GM18873 (cell line): ENCODE measurements around the gene MST1R.

Source experiments
- ATAC-seq: cut with Tn5 transposase; IDR thresholded peaks from one replicate; pipeline ENCODE4 v1.9.1; 2021; ENCODE audit warnings: mild to moderate bottlenecking, moderate library complexity, moderate number of reproducible peaks; ENCODE audit not compliant: unreplicated experiment, low FRiP score

Gene MST1R

GRCh38 chr3:49879721-49880120, 24.0 kb downstream of the MST1R start:
- no peak for ATAC-seq

GRCh38 chr3:49878686-49879085, 25.0 kb downstream of the MST1R start:
- no peak for ATAC-seq

DNA sequence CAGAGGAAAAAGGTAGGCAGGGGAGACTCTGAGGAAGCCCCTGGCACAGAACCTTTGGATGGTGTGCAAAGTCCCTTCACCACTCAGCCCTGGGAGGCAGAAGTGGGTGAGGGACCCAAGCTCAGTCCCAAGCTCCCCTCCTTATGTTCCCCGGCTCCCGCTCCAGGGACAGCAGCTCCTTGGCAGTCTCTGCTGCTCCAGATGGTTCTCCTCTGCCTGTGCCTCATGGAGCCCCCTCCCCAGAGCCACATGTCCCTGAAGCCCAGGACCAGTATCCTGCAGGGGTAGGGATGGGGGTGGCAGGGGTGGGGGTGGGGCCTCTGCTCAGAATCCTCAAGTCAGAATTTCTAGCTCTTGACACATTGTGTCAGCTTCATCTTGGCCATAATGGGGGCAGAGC, 26.0 kb downstream of the MST1R start:
- no peak for ATAC-seq

DNA sequence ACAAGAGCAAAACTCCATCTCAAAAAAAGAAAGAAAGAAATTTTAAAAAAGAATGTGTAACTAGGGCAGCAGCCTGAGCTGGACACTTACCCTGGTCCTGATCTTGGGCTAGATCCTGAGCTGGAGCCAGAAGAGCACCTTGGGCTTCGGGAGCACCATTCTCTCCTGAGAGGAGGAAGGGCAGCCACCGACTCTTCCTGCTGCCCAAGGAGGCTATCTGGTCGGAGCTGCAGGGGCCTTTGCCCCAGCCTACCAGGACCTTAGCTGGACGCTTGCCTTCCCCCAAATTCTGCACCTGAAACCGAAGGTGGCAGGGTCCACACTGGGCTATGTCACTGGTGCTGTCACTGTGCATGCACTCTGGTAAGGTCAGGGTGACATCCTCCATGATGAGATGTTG, 27.1 kb downstream of the MST1R start:
- no peak for ATAC-seq

DNA sequence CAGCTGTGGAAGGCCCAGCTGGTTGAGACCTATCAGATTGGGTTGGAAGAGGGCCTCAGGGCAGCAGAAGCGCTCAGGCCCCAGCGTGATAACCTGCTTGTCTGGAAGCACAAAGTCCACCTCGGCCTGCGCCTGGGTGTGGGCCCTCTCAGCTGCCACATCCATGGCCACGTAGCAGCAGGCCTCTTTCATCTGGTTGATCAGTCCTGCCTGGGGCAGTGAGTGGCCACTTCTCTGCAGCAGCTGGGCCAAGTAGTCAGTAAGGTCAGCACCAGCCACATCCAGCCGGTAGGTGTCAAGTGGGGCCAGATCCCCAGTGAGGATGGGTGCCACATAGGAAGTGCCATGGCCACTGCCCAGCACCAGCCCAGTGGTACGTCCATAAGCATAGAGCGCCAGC, 30.1 kb downstream of the MST1R start:
- no peak for ATAC-seq

DNA sequence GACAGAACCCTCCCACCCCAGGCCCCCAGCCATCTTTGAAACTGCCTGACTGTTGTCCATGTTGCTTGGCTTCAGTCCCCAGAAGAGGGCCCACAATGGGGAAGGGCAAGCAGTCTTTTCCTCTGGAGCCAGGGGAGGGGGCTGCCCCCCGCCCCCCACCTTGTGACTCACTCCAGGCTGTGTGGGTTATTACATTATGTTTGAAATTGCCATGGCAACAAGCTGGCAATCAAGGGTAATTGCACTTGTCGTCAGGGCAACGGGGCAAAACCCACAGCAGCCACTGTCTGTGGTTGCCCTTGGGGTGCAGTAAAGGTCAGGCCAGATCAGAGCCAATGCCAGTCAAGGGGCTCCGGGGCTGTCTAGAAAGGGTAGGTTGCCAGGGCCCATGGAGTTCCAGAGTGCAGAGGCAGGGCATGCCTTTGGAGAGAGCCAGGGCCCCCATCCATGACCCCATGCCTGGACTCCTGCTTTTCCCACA, 30.8 kb downstream of the MST1R start:
- no peak for ATAC-seq

DNA sequence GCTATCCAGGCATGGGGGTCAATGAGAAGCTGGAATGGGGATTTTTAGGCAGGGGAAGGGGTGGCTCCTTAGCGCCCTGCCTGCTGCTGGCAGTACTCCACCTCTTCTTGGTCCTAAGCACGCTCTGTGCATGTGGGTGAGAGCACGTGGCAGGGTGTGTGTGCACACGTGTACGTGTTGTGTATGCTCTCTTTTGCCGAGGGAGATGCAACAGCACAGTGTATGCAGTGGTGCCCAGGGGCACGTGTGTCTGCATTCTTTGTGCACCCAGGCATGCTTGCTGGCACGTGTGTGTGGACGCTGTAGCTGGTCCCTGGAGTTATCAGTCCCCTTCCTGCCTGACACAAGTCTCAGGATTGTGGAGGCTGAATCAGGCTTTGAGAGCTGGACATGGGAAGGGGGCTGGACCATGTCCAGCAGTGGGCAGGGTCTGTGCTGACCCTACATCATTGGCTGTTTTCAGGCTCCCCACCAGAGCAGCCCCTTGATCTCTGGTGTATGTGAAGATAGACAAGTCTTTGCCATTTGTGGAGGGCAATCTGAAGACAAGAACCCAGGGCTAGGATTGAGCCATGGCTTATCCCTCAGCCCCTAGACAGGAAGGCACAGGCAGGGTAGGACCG, 32.0 kb downstream of the MST1R start:
- no peak for ATAC-seq

- ATAC-seq = no peak
Measured at GRCh38 chr3:49869525-49870126, 34.0 kb downstream of the MST1R start, which contains the start of gene CAMKV. Gene CAMKV, minus strand, starts transcription at chr3:49869906. Its CDS starts 7,518 bp downstream, at chr3:49862388.

DNA sequence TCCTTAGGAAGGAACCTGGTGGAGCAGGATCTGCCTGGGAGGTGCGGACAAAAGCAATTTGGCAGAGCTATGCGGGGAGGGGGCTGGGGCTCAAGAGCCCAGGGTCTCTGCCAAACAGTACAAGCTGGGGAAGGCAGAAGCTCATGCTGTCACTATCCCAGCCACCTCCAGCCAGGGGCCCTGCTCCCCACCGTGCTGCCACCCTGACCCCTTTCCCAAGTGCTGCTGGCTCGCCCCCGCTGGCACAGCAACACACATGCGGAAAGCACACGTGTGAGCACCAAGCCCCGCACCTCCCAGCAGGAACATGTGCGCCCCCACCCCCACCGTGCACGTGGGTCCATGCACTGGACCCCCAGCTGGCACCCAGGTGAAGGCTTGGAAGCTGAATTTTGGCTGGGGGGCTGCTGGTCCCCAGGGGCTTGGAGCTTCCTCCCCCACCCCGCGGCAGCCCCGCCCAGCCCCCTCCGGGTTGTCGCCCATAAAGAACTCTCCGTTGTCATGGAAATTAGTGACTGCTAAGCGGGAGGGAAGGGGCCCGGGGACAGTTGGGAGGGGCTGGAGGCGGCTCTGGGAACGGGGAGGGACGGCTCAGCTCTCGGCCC, 34.7 kb downstream of the MST1R start:
- ATAC-seq = no peak

DNA sequence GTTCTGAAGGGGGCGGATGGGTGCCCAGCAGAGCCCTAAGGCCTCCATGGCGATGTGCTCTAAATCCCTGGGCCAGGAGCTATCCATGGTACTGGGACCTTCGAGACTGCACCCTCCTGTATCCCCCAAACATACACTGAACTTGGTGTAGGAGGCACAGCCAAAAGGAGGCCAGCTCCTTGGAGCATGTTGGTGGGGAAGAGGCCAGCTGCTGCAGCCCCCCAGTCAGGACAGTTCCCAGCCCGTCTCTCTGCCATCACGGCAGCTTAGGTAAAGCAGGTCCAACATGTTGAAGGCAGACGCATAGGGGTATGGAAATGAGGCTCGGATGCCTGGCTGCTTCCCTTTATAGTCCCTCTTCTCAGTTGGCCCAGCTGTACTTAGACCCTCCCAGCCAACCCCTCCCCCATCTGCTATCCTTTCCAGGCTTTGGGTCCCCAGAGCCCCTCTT, 35.8 kb downstream of the MST1R start:
- no peak for ATAC-seq

DNA sequence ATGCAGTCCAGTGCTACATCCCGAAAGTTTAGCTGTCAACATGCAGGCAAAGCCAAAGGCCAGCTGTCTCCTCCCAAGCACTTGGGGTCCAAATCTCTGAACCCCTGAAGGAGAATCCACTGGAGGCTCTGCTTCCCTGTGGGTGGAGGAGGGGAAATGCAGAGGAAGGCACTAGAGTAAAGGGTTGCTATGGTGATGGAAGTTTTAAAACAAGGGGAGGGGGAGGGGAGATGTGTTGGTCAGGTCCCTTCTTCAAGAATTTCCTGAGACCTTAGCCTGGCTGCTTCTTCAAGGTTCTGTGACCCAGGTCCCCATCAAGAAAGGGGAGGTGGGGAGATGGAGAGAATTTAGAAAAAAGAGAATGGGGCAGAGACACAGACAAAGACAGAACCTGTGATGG, 36.3 kb downstream of the MST1R start:
- ATAC-seq = no peak

DNA sequence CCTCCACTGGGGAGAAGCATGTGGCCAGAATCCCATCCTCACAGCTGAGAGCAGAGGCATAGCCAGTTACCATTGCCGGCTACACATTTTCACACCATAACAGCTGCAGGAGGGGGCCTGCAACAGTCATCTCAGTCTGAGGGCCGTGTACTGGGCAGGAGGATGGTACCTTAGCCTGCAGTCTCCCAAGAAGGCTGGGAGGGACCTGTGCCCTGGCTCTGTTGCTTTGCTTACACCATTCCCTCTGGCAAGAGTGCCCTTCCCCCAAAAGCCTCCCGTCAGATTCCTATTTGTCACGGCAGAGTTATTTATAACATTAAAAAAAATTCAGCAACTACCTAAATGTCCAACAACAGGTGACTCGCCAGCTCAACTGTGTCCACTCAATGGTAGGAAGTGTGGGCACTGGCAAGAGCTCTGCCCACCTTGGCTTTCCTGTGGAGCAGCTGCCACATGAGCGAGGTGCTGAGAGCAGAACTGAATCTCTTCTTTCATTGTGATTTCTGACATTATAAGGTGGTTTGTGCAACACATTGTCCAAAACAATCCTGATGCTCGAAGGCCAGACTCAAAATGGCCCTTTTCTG, 38.4 kb downstream of the MST1R start:
- no peak for ATAC-seq

GRCh38 chr3:49864505-49864904, 39.2 kb downstream of the MST1R start:
- no peak for ATAC-seq

DNA sequence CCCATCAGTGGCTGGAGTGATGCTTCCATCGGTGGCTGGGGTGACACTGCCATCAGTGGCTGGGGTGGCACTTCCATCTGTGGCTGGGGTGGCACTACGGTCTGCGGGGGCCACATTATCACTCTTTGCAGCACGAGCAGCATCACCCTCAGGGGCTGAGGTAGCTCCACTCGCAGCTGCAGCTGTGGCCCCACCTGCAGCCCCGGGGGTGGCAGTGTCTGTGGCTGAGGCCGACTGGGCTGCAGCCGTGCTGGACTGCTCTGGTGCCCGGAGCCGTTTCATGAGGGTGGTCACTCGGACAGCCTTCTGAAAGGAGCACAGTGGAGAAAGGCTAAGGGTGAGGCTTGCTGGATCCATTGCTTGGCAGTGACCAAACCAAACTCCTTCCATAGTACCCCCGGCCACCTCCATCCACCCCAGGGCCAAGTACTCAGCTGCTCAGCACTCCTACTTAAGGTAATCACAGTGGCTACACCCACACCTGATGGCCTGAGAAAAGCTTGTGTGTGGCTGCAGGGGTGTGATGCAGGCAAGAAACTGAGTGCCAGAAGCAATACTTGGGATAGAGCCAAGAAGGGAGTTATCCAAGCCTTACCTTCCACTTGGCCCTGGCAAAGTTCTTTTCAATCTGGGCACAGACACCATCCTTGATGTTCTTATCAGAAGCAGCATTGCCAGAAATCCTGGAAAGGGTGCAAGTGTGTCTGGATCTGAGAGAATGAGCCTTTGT, 43.9 kb downstream of the MST1R start:
- ATAC-seq = no peak

- ATAC-seq = peak; percentile 87
Measured at GRCh38 chr3:49856181-49857005, 47.3 kb downstream of the MST1R start, which contains the start of gene TRAIP. Gene TRAIP, minus strand, starts transcription at chr3:49856564. Its CDS starts 111 bp downstream, at chr3:49856453.

DNA sequence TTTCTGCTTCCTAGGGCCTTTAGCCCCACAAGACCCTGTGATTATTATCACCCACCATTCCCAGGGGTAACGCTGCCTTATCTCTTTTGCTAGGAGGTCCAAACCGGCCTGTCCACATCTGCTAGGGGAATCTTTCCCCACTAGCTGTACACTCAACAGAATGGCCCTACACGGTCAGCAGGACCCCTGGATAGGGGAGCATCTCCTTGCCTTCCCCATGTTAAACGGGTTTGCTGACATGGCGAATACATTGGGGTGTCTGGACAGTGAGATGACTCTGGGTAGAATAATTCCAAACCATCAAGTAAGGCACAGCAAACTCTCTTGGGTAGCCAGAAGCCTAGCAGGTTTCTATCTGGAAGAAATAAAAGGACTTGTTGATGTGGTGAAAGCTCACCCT, 48.0 kb downstream of the MST1R start:
- ATAC-seq = no peak

GRCh38 chr3:49845694-49846093, 58.0 kb downstream of the MST1R start:
- no peak for ATAC-seq

DNA sequence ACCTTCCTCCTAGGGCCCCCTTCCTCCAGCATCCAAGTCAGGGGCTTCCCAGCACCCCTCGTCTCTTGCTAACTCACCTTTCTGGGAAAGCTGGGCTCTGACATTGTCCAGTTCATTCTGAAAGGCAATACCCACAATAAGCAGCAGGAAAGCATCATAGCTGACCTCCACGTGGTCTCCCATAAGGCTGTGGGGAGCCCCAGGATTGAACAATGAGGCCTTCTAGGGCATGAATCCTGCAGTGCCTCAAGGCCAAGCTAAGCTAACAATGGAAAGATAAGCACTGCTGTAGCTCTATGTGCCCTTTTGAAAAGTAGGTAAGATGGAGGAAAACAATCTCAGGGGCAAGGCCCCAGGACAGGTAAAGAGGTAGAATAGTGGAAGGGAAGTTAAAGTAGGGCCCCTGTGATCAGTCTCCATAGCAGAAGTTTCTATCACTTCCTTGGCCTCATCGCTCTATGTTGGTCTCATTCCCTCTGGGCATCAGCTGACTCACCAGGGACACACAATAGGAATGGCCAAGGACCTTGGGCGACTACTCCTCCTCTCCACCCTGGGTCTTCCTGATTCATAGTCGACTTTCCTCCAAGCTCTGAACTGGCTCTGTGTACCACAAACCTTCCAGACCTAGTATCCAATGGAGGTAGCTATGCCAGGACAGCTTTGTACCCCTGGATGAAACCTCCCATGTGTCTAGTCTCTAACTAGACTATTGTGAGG, 59.0 kb downstream of the MST1R start:
- no peak for ATAC-seq

- no peak for ATAC-seq
Measured at GRCh38 chr3:49842843-49843517, 60.7 kb downstream of the MST1R start.
